Uterus (tissue), 2 donors: ENCODE results near the gene CYP4F2.

Source experiments
- CTCF ChIP-seq, 4 experiments: fragments of 200-600 bp in 2 of 4; fragments of 450-650 bp in 2 of 4; sonication (generic) in 2 of 4; IDR thresholded peaks; one replicate each; pipeline ENCODE4 v1.5.1; 2016 to 2019; ENCODE audit warnings: antibody characterized with exemption in 4 of 4, mild to moderate bottlenecking in 2 of 4, moderate library complexity in 1 of 4
- POLR2A ChIP-seq, 2 donors: fragments of 450-650 bp; IDR thresholded peaks; one replicate each; pipeline ENCODE4 v1.6.1; 2016; ENCODE audit warnings: antibody characterized with exemption in 2 of 2, mild to moderate bottlenecking in 1 of 2, moderate library complexity in 1 of 2

DNA sequence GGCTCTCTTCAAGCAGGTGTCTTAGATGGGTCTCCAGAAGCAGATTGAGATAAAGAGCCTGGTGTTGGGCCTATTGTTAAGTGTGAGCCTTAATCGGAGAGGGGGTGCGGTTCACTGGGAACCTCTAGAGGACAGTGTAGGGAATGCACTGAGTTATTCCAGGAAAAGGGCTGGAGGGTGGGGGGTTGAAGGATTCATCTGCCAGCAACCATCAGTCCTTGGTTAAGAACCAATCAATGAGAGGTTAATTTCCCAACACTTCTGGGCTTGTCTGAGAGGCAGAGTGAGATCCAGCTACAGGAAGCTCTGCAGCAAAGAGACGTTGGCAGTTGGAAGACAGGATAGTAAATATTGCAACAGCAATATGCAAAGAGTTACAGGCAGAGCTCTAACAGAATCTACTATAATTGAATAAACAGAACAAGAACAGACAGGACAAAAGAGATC is 28.7 kb downstream of the CYP4F2 start:
- TF ChIP-seq CTCF (IDR thresholded peaks at IDR 0.05) (peak; percentile 38 to 65 (median 55)), POLR2A (IDR thresholded peaks at IDR 0.05) (no peak)
